Activated CD8-positive, alpha-beta memory T cell treated with anti-CD3 and anti-CD28 coated beads for 36 hours (primary cell): Measurements from ENCODE around the gene C9orf50. TPM values are rescaled to one million over a fixed set of nuclear protein-coding genes. Genes with fewer than 3 reads are reported as not detected.

ENCODE experiments used
- CTCF ChIA-PET: fragments of 350-600 bp; sonication (Branson Sonifier 250); formaldehyde crosslinking; loops from one replicate; lab custom pipeline; 2021; ENCODE audit warnings: antibody characterized with exemption; lab: Charles Lee
- POLR2A ChIA-PET: fragments of 350-600 bp; sonication (Branson Sonifier 250); formaldehyde crosslinking; loops from one replicate; lab custom pipeline; 2021; ENCODE audit warnings: antibody characterized with exemption; lab: Charles Lee
- total RNA-seq, 2 experiments: library from RNA; stranded (reverse); gene quantifications; one replicate each; pipeline ENCODE4 v1.2.3, GENCODE V29; 2021

C9orf50 gene
- total RNA-seq, 2 experiments from 2014 or later = not detected

DNA sequence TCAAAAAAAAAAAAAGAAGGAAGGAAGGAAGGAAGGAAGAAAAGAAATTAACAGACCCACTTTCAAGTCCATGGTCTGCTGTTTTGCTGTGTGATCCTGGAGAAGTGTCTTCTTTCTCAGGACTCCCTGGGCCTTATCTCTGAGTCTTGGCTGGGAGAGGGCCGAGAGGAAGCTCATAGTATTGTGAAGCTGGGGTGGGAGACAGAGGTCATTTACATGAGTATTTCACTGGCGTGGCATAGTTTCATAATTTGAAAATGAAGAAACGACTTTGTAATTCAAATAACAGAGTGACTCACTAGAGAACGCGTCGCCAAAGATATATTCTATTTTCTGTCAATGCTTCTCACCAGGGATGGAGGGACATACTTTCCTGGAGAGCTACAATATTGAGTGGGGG lies 2.4 kb upstream of the C9orf50 start:
- POLR2A ChIA-PET = interaction anchor here (2.2 kb wide), 1 partner anchor 484 kb away, joined by 16 read pairs; no protein-coding TSS in a partner anchor

DNA sequence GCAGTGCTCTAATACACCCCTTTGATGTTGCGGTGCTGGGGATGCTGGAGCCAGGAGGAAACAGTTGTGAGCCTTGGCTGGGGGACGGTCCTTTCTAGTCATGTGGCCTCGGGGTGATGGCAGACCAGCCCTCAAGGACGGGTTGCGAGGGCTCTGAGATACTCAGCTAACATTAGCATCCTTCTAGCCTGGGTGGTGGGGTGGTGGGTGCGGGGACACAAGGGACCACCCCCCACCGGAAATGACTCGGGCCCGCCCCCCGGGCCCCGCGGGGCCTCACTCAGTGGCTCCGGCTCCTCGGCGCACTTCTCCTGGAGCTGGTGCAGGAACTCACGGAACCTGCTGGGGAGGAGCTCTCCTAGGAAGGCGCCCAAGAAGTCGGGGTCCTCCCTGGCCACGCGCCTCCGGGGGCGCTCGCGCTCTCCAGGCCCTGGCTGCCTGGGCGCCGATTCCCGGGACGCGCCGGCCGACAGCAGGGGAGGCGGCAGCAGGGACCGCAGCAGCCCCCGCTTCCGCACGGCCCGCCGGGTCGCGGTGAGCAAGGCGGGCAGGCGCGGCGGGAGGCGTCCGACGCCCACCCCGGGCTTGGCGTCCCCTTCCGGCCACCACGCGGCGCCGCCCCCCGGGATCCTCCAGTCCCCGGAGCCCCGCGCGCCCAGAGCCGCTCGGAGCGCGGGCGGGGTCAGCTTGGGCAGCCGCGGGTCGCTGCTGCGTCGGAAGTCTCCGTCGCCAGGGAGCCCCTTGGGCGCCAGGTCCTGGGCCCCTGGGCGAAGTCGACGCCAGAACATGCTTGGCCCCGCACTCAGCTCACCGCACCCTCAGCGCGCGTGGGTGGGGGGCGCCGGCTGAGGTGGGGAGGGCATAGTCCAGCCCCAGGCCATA lies 873 bp downstream of the C9orf50 start:
- POLR2A ChIA-PET = no interaction called here
- CTCF ChIA-PET = interaction anchor here (0.6 to 8.6 kb wide), 7 partner anchors 7 to 488 kb away, joined by 3 to 72 read pairs (median 4); no protein-coding TSS in a partner anchor

More for the DNA sequence above, 2.4 kb upstream of the C9orf50 start:
- CTCF ChIA-PET = interaction anchor here (0.6 to 8.6 kb wide), 8 partner anchors 11 to 492 kb away, joined by 3 to 72 read pairs (median 20); partner anchors contain the start of gene ASB6

DNA sequence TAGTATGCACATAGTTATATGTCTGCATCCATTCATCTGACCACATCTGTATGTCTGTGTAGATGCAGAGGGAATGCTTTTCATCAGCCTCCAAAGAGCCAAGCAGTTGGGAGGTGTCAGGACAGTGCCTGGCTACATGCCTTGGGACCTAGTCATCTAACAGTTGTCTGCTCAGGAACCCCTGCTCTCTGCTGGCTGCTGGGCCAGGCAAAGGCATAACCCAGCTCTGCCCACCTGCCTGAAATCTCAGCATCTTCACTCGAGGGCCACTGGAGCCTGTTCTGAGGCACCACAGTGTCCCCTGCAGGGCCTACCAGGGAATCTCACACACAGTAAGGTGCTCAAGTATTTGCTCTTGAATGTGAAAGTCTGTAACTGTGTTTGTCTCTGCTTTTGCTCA lies 3.7 kb downstream of the C9orf50 start:
- ChIA-PET POLR2A (no interaction called here), CTCF (interaction anchor here (0.7 to 1.5 kb wide), 3 partner anchors 8 to 485 kb away, joined by 3 to 4 read pairs (median 3); no protein-coding TSS in a partner anchor)

DNA sequence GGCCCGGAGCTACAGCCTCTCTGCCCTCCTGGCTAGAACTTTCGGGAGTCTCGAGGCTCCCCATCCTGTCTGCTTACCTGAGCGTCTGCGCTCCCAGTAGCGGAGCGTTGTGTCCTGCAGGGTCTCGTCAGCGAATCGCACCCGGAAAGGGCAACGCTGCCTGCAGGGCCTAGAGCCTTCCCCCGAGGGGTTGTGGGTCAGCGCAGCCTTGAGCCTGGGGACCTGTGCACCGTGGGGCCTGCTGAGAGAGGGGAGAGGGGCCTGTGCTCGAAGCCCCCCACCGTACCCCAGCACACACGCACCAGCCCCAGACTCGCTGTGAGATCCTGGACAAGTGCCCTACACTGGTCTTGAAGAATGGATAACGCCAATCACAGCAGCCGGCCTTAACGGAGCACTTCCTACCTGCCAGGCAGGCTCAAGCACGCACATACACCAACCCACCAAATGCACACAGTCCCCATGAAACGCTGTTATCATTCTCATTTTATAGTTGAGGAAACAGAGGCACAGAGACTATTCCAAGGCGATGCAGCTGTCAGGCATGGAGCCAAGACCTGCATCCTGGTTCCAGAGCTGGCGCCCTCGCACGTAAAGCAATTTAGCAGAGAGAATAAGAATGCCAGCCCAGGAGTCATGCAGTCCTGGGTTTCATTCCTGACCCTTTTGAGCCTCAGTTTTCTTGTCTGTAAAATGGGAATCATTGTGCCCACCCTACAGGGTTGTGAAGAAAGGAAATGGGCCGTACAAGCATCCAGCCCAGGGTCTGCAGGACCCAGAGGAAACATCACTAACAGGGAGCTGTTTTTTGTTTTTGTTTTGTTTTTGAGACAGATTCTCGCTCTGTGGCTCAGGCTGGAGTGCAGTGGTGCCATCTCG lies 5.3 kb downstream of the C9orf50 start:
- CTCF ChIA-PET = interaction anchor here (1.5 to 4.9 kb wide), 2 partner anchors 8 to 476 kb away, joined by 4 to 50 read pairs; partner anchors contain the start of genes C9orf50 and NTMT1
- POLR2A ChIA-PET = no interaction called here

DNA sequence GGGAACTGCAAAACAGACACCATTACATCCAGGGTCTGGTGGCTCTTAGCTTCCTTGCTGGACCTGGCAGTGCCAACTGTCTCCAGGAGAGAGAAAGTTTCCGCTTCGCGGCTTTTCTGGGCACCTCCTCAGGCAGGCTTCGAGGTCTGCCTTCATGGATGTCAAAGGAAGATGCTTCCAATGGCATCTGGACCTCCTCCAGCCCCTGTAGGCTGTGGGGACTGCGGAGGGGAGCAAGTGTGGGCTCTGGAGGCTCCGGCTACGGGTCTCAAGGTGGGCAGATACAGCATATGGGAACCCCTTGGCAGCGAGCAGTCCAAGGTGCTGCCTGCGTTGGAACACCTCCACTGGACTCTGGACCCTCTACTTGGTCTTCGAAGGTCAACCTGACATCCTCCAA lies 6.0 kb downstream of the C9orf50 start:
- POLR2A ChIA-PET = no interaction called here
- CTCF ChIA-PET = interaction anchor here (0.7 to 4.9 kb wide), 3 partner anchors 8 to 483 kb away, joined by 3 to 50 read pairs (median 4); partner anchors contain the start of genes C9orf50 and NTMT1

DNA sequence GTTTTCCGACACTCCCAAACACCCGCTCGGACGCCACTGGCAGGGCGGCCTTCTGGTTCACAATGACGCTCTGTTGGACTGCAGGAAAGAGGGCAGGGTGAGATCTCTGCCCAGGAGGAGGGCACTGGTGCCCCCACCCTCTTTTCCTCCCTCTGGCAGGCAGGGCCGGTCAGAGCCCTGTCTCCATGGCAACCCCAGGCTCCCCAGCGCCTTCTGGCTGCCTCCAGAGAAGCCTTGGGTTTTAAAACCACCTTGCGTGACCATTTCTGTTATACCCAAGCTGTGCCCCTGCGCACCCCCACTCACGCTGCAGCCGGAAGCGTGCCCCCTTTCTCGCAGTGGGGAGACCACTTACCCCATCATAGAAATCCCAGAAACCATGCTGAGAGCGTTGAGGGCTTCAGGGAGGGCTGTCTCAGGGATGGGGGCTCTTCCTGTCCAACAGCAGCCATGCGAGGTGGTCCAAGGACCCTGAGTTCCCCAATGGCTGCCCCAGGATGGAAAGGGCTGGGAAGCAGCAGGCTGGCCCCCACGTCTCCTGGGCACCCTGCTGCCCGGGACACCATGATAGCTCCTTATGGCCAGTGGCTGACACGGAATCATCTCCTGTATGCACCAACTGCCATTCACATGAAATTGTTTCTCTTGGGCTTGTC lies 7.3 kb downstream of the C9orf50 start:
- CTCF ChIA-PET = interaction anchor here (1.2 to 4.9 kb wide), 4 partner anchors 10 to 482 kb away, joined by 3 to 50 read pairs (median 4); partner anchors contain the start of genes C9orf50 and NTMT1
- POLR2A ChIA-PET = interaction anchor here (0.6 kb wide), 1 partner anchor 12 kb away, joined by 4 read pairs; the partner anchor contains the start of gene NTMT1

DNA sequence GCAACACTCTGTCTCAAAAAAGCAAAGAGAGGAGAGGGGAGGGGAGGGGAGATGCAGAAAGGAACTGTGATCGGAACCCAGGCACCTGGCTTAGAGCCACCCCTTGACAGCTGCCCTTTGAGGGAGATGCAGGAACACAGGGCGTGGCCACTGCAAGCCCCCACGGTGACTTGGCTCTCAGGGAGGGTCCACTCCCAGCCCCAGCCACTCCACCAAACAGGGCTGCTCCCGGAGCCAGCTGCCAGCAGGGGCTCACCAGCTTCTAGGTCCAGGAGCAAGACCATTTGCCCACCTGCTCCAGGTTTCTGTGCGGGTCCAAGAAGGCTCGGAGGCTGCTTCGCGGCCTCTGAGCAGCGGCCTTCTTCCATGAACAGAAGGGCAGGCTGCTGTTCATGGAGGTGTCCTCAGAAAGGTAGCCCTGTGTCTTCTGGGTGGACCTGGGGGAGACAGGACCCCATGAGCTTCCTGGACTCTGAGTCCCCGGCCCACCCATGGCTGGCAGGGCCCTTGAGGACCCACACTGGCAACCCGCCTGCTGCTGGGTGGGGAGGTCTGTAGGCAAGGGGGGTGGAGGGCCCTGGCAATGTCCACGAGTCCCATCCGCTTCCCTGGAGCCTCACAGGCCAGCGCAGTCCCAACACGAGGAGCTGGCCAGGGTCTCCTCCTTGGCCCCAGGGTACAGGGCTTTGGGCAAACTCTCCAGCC lies 7.9 kb downstream of the C9orf50 start:
- POLR2A ChIA-PET = no interaction called here

DNA sequence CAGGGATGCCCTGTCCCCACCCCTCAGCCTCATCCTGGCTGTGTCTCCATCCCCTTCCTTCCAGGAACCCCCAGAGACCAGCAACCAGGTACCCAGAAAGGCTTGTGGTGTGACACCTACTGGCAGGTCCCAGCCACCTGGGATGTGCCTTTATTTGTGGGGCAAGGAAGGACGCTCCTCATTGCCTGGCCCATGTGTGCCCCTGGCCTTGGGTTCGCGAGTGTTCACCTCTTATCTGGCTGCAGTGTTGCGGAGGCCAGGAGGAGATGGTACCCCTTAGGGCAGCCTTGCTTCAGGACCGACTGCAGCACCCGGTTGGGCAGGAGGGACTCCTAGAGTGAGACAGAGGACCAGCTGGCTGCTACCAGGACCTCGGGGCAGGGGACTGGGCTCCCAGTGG lies 8.8 kb downstream of the C9orf50 start:
- CTCF ChIA-PET = interaction anchor here (0.6 to 4.9 kb wide), 6 partner anchors 11 to 480 kb away, joined by 3 to 50 read pairs (median 11); partner anchors contain the start of genes C9orf50 and NTMT1
- POLR2A ChIA-PET = no interaction called here

More for the DNA sequence above, 7.9 kb downstream of the C9orf50 start:
- CTCF ChIA-PET = interaction anchor here (1.3 to 4.9 kb wide), 3 partner anchors 10 to 481 kb away, joined by 3 to 50 read pairs (median 4); partner anchors contain the start of genes C9orf50 and NTMT1

DNA sequence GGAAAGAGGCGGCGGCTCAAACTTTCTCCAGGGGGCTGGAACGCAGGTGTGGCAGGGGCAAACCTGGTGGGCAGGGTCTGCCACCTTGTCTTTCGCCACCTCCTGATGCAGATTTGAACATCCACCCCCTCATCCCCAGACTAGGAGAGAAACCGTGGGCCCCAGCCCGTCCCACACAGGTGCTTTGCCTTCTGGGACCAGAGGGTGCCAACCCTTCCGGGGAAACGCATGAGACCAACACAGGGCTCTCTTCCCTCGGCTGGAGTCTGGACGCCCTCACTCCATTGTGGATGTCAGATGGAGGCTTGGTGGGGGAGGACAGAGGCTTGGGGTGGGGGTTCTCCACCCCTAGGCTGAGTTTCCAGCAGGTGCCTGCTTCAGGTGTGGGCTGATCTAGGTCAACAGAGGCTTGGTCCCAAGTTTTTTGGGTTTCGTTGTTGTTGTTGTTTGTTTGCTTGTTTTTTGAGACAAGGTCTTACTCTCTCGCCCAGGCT lies 9.5 kb downstream of the C9orf50 start:
- POLR2A ChIA-PET = interaction anchor here (1.1 kb wide), 1 partner anchor 480 kb away, joined by 3 read pairs; no protein-coding TSS in a partner anchor

DNA sequence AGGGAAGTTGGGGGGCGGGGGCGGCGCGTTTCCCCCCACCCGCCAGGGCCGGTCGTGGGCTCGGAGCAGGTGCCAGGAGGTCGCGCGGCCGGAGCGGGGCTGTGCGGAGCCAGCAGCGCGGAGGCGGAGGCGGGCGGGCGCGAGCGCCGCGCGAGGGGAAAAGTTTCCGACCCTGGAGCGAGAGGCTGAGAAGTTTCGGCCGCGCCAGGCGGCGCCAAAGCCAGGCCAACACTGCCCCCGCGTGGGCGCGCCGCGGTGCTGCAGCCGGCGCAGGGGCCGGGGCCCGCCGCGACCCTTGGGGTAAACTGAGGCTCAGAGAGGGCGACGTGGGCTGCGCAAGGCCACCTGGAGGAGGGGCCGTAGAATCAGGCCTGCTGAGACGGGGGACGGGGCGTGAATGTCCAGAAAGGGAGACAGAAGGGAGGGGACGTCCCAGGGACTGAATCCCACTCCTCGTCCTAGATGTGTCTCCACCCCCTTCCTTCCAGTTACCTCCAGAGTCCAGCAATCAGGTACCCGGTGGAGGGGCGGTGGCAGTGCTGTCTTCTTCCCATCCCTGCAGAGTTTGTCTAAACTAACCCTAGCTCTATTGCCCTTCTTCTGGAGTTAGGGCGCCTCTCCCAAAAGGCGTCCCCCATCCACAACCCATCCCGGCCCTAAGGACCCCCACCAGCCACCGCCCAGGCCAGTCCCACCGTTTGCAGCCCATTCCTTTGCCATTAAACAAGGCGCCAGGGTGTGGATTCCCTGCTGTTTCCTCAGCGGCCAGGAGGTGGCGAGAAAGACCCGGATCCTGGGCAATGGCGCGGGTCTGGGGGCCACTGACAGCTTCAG lies 10.2 kb downstream of the C9orf50 start:
- ChIA-PET CTCF (interaction anchor here (0.5 to 4.9 kb wide), 14 partner anchors 13 to 487 kb away, joined by 3 to 50 read pairs (median 4); partner anchors contain the start of genes C9orf50, IER5L and NTMT1), POLR2A (interaction anchor here (1.1 kb wide), 1 partner anchor 479 kb away, joined by 3 read pairs; no protein-coding TSS in a partner anchor)

More for the DNA sequence above, 9.5 kb downstream of the C9orf50 start:
- CTCF ChIA-PET = interaction anchor here (0.6 to 4.9 kb wide), 15 partner anchors 12 to 487 kb away, joined by 3 to 50 read pairs (median 4); partner anchors contain the start of genes C9orf50, IER5L and NTMT1

DNA sequence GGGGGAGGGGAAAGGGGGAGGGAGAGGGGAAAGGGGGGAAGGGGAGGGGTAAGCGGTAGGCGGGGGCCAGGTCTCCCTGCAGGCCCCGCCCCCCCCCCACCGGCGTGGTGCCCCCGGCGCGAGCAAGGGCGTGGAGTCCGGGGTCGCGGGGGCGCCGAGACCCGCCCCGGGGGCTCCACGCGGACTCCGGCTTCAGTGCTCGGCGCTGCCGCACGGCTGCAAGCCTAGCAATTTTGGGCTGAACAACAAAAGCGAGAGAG lies 10.8 kb downstream of the C9orf50 start:
- ChIA-PET CTCF (no interaction called here), POLR2A (no interaction called here)

DNA sequence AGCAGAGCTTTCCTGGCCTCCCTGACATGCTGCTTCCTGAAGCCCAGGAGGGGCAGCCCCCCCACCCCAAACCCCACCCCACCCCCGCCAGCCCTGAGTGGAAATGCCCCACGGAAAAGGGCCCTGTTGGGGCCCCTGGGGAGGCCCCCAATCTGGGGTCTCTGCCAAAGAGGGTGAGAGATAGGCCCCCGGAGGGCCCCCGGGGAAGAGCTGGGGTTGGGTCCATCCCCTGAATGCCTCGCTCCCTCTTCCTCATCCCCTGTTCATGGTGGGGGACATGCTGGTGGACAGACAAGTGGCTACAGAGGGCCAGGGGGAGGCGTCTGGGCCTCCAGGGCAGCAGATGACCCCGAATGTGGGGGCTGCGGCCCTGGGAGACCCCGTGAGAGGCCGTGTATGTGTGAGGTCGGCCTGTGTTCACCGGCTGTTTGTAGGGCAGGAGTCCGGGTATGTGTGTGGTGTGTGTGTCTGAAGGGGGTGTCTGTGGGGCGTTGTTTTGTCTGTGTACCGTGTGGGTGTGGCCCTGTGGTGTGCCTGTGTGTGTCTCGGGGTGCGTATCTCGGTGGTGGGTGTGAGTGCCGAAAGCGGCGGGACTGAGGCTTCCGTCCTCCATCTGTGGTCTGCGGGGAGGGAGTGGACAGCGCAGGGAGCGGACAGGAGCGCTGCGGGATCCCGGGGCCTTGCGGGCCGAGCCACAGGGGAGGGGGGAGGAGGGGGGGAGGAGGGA lies 11.3 kb downstream of the C9orf50 start:
- ChIA-PET CTCF (interaction anchor here (0.8 to 2.1 kb wide), 5 partner anchors 12 to 478 kb away, joined by 3 to 7 read pairs (median 4); no protein-coding TSS in a partner anchor), POLR2A (no interaction called here)

DNA sequence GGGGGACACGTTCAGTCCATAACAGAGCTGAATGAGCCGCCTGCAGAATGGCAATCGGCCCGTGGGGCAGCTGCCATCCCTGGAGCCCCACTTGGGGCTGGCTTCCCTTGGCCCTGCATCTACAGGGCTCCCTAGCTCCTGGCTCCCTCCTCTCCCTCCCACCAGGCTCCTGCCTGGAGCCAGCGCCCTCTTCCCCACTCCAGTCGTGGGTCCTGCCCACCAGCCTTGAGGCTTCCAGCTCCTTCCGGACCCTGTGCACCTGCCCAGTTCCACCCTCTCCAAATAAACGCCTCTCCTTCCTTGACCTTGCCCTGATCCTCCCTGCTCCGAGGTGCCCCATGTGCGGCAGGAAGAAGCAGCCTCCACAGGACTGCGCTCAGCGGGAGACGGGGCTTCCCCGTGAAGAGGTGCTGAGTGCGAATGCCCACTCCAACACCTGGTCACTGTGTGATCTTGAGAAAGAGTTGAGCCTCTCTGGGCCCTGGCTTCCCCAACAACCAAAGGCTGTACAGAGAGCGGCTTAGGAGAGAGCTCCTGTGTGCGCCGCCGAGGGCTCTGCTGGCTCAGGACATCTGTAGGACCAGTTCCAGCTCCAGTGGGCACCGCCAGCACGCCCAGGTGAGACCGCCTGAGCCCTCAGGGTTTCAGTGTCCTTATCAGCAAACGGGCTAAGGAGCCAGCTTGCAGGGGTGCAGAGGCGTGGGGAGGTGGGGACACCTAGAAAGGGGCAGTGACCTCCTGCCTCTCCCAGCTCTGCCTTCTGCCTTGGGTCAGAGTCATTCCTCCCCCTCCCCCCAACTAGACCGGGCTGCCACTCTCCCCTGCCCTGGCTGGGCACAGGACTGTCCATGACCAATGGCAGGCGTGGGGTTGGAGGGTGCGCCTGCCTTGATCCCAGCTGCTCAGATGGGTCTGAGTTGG lies 12.1 kb downstream of the C9orf50 start:
- CTCF ChIA-PET = interaction anchor here (0.8 to 2.1 kb wide), 8 partner anchors 13 to 477 kb away, joined by 3 to 7 read pairs (median 4); no protein-coding TSS in a partner anchor
- POLR2A ChIA-PET = no interaction called here

DNA sequence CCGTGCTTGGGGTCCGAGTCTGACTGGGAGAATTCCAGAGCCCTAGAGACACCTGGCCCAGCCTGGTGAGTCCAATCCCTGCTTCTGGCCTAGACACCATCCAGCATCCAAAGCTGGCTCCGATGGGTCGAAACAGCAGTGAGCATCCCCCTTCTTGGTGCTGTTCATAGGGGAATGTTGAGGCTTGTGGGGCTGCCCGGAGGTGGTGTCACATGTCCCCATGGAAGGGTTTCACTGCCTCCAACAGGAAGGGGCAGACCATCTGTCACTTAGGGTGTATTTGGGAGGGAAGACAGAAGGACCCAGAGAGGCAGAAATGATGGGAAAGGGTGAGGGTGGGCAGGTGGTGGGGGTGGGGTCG lies 13.9 kb downstream of the C9orf50 start:
- CTCF ChIA-PET = interaction anchor here (0.6 to 1.7 kb wide), 3 partner anchors 433 to 501 kb away, joined by 3 to 9 read pairs (median 3); no protein-coding TSS in a partner anchor
- POLR2A ChIA-PET = no interaction called here
